HCT116 (cell line): ENCODE results near the gene RIMS1. TPM values are rescaled to one million over a fixed set of nuclear protein-coding genes. Genes with fewer than 3 reads are reported as not detected.

ENCODE experiments used
- ATAC-seq: fragments of 200-7000 bp; cut with Tn5 transposase; 2 replicates; pipeline ENCODE4 v1.9.1; 2020; ENCODE audit warnings: mild to moderate bottlenecking, moderate library complexity
- BruUV-seq: library from RNA; stranded (reverse); fragments of 400-500 nt; replicated peaks from 2 replicates; lab custom pipeline; 2021; lab: Mats Ljungman, UMichigan
- CTCF ChIA-PET: fragments of 300-600 bp; sonication (Branson Sonifier 250); formaldehyde crosslinking; loops from one replicate; lab custom pipeline; 2021; ENCODE audit warnings: antibody characterized with exemption; lab: Charles Lee
- POLR2A ChIA-PET: fragments of 300-600, 350-600 bp; sonication (Branson Sonifier 250); formaldehyde crosslinking; loops from one replicate; lab custom pipeline; 2021; ENCODE audit warnings: antibody characterized with exemption; lab: Charles Lee
- RAD21 ChIA-PET, 2 experiments: fragments of 300-600 bp; sonication (Branson Sonifier 250); formaldehyde crosslinking; loops; one replicate each; lab custom pipeline; 2023; ENCODE audit warnings: low total read pairs in 2 of 2; ENCODE audit not compliant: uncharacterized antibody in 2 of 2, unreplicated experiment in 2 of 2, low non-redundant PET in 1 of 2; lab: Charles Lee
- DNase-seq: peaks from one replicate; pipeline ENCODE4 v3.0.0-alpha.2; 2010; ENCODE audit warnings: low read depth, low spot score
- H2AFZ ChIP-seq: fragments of 200-600 bp; shearing (Covaris generic), sonication (generic); 2 replicates; pipeline ENCODE4 v1.6.1; 2017; ENCODE audit warnings: low read depth, mixed run types, mixed read lengths, antibody characterized with exemption, low read length; ENCODE audit not compliant: poor library complexity, severe bottlenecking
- H3K27ac ChIP-seq: 2 replicates; pipeline ENCODE4 v1.5.1; 2012; ENCODE audit warnings: low read depth, low read length
- H3K27me3 ChIP-seq: fragments of 200-600 bp; sonication (generic); 2 replicates; pipeline ENCODE4 v1.6.1; 2016; ENCODE audit warnings: mixed run types, low read length, mixed read lengths; ENCODE audit not compliant: insufficient read depth
- H3K36me3 ChIP-seq, 2 experiments: fragments of 200-500 bp in 1 of 2; fragments of 200-600 bp in 1 of 2; sonication (Bioruptor generic) in 1 of 2; sonication (generic) in 1 of 2; 2 replicates each; pipeline versions ENCODE4 v1.5.1 to v1.6.1; 2014 to 2016; ENCODE audit warnings: low read length in 2 of 2, inconsistent platforms in 1 of 2, mixed read lengths in 1 of 2, mixed run types in 1 of 2; ENCODE audit not compliant: insufficient read depth in 2 of 2, control insufficient read depth in 1 of 2
- H3K4me1 ChIP-seq, 2 experiments: fragments of 200-600 bp in 1 of 2; sonication (generic) in 1 of 2; 2 replicates each; pipeline versions ENCODE4 v1.5.1 to v1.6.1; 2012 to 2017; ENCODE audit warnings: low read length in 2 of 2, inconsistent platforms in 1 of 2, mild to moderate bottlenecking in 1 of 2, mixed read lengths in 1 of 2, mixed run types in 1 of 2, moderate library complexity in 1 of 2; ENCODE audit not compliant: insufficient read depth in 2 of 2, control insufficient read depth in 1 of 2
- H3K4me2 ChIP-seq: fragments of 200-600 bp; sonication (generic); 2 replicates; pipeline ENCODE4 v1.6.1; 2017; ENCODE audit warnings: mixed run types, low read length, mixed read lengths
- H3K4me3 ChIP-seq, 2 experiments: fragments of 200-600 bp in 1 of 2; sonication (generic) in 1 of 2; replicated peaks in 1 of 2; 2 replicates each; pipeline ENCODE4 v1.5.1; 2011 to 2016; ENCODE audit warnings: low read length in 2 of 2, control low read depth in 1 of 2, low read depth in 1 of 2, mild to moderate bottlenecking in 1 of 2, mixed read lengths in 1 of 2, mixed run types in 1 of 2
- H3K79me2 ChIP-seq: fragments of 200-600 bp; sonication (generic); 2 replicates; pipeline ENCODE4 v1.6.1; 2017; ENCODE audit warnings: mild to moderate bottlenecking, mixed run types, low read length, moderate library complexity, mixed read lengths; ENCODE audit not compliant: insufficient read depth
- H3K9ac ChIP-seq: fragments of 200-600 bp; sonication (generic); 2 replicates; pipeline ENCODE4 v1.6.1; 2016; ENCODE audit warnings: low read length, mixed read lengths
- H3K9me2 ChIP-seq: fragments of 200-600 bp; sonication (generic), shearing (Covaris generic); 2 replicates; pipeline ENCODE4 v1.6.1; 2017; ENCODE audit warnings: mixed run types, mild to moderate bottlenecking, moderate library complexity; ENCODE audit not compliant: insufficient read depth
- H3K9me3 ChIP-seq, 2 experiments: fragments of 200-500 bp in 1 of 2; fragments of 200-600 bp in 1 of 2; sonication (Bioruptor generic) in 1 of 2; sonication (generic) in 1 of 2; 2 replicates each; pipeline ENCODE4 v1.6.1; 2014 to 2017; ENCODE audit warnings: low read length in 2 of 2, mixed read lengths in 2 of 2, inconsistent platforms in 1 of 2, low read depth in 1 of 2, mild to moderate bottlenecking in 1 of 2, mixed run types in 1 of 2, moderate library complexity in 1 of 2; ENCODE audit not compliant: control insufficient read depth in 1 of 2, insufficient read depth in 1 of 2
- H4K20me1 ChIP-seq: fragments of 200-600 bp; sonication (generic), shearing (Covaris generic); 2 replicates; pipeline ENCODE4 v1.6.1; 2017; ENCODE audit warnings: mixed run types, mild to moderate bottlenecking, moderate library complexity; ENCODE audit not compliant: insufficient read depth
- ATF3 ChIP-seq: IDR thresholded peaks from 2 replicates; pipeline ENCODE4 v1.6.1; 2012
- CEBPB ChIP-seq: IDR thresholded peaks from 2 replicates; pipeline ENCODE4 v1.6.1; 2012; ENCODE audit warnings: low read depth
- REST ChIP-seq: IDR thresholded peaks from 2 replicates; pipeline ENCODE4 v1.6.1; 2012; ENCODE audit warnings: low read depth
- SRF ChIP-seq: IDR thresholded peaks from 2 replicates; pipeline ENCODE4 v1.6.1; 2012; ENCODE audit warnings: low read depth
- ZFX ChIP-seq: fragments of 450-650 bp; IDR thresholded peaks from 2 replicates; pipeline ENCODE4 v1.6.1; 2017
- intact Hi-C: fragments of 100-400 bp; cut with micrococcal nuclease; formaldehyde crosslinking; loops from 2 replicates; pipeline ENCODE4 v1.10.0; 2022
- total RNA-seq: library from RNA; stranded (reverse); gene quantifications from one replicate; pipeline ENCODE4 v1.2.1, GENCODE V29; 2021; ENCODE audit not compliant: unreplicated experiment

RIMS1 gene
- total RNA-seq, 1 experiment from 2014 or later, result not detected

- intact Hi-C loops, result no loop called here
- peaks cover 3% of the 10 kb centered on the region; the same call in 1 of the 2 replicates for H3K27me3 ChIP-seq
- no peaks in the 10 kb centered on the region for H3K4me1 ChIP-seq
- no peak overlapping the region for H2AFZ ChIP-seq
- ChIA-PET RAD21 (no interaction called here), CTCF (no interaction called here), POLR2A (no interaction called here)
- H3K27ac ChIP-seq, result no peak overlapping the region
- DNase-seq (no peak), ATAC-seq (no peak)
- TF ChIP-seq CEBPB (no peak), SRF (no peak), ATF3 (no peak), REST (peak; percentile 31), ZFX (no peak)
- no peak overlapping the region for H3K4me2 ChIP-seq
- H3K36me3 ChIP-seq, result no peaks in the 10 kb centered on the region
- H3K9me2 ChIP-seq, result no peaks in the 10 kb centered on the region
- no TSS peak for BruUV-seq
- no peaks in the 10 kb centered on the region for H3K9me3 ChIP-seq
- no peak overlapping the region for H3K4me3 ChIP-seq
- H3K9ac ChIP-seq, result no peak overlapping the region
- H3K79me2 ChIP-seq, result no peaks in the 10 kb centered on the region
- H4K20me1 ChIP-seq, result no peaks in the 10 kb centered on the region; the same call in 1 of the 2 replicates
Observed at GRCh38 chr6:72446430-72446829, 560.1 kb downstream of the RIMS1 start.
